C4-2B (cell line): Measurements from ENCODE around the gene CHPF2.
A peak's percentile ranks its signal among the peaks of the same experiment; 100 is the strongest.

Experiments
- H3K27ac ChIP-seq: fragments of 450-650 bp; 2 replicates; pipeline ENCODE4 v1.5.1; 2017
- ZFX ChIP-seq: fragments of 450-650 bp; IDR thresholded peaks from 2 replicates; pipeline ENCODE4 v1.6.1; 2017
- TF ChIP-seq, protein P1 (sequence below): fragments of 450-650 bp; conservative IDR thresholded peaks from 2 replicates; pipeline ENCODE4 v1.5.1; 2017; ENCODE audit warnings: mild to moderate bottlenecking

Gene CHPF2

DNA sequence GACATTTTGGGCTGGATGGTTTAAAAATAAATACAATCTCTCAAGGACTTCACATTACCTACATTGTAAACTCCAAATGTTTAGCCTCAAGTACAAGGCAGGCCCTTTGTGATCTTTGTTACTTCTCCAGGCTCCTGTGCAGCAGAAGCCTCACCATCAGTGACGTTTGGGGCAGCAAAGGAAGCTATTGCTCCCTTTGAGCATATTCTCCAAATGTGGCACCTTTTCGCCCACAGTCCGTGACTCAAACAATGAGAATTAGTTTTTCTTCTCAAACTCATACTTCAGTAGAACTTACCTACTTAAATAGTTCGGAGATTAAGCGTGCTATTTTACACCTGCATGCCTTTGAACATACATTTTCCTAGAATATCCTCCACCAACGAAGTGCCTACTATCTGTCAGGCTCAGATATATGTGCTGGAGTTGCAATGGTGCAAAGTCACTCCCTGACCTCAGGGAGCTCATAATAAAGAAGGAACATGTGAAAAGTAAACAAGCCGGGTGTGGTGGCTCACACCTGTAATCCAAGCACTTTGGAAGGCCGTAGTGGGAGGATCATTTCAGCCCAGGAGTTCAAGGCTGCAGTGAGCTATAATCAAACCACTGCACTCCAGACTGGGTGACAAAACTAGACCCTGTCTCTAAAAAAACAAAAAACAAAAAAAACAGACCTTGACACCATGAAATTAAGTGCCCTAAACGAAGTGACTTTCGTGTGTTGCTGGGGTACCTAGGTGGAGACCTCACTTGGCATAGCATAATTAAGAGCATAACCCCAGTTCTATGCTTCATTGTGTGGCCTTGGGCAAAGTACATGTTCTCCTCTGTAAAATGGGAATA lies 4.0 kb upstream of the CHPF2 start:
- peak overlapping the region; percentile 76; the same call in 1 of the 2 replicates for H3K27ac ChIP-seq
- TF ChIP-seq, protein P1, sequence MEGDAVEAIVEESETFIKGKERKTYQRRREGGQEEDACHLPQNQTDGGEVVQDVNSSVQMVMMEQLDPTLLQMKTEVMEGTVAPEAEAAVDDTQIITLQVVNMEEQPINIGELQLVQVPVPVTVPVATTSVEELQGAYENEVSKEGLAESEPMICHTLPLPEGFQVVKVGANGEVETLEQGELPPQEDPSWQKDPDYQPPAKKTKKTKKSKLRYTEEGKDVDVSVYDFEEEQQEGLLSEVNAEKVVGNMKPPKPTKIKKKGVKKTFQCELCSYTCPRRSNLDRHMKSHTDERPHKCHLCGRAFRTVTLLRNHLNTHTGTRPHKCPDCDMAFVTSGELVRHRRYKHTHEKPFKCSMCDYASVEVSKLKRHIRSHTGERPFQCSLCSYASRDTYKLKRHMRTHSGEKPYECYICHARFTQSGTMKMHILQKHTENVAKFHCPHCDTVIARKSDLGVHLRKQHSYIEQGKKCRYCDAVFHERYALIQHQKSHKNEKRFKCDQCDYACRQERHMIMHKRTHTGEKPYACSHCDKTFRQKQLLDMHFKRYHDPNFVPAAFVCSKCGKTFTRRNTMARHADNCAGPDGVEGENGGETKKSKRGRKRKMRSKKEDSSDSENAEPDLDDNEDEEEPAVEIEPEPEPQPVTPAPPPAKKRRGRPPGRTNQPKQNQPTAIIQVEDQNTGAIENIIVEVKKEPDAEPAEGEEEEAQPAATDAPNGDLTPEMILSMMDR, result no peak
- no peak for TF ChIP-seq ZFX

DNA sequence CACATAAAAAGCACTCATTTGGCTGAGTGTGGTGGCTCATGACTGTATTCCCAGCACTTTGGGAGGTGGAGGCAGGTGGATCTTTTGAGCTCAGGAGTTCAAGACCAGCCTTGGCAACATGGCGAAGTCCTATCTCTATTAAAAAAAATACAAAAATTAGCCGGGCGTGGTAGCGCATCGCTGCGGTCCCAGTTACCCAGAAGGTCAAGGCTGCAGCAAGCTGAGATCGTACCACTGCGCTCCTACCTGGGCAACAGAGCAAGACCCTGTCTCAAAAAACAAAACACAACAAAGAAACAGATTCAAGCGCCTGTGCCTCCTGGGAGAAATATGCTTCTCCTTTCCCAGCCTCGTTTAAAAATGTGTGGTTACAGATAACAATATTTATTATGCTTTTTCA lies 3.0 kb upstream of the CHPF2 start:
- TF ChIP-seq ZFX, result no peak
- TF ChIP-seq, protein P1, result no peak
- no peak overlapping the region for H3K27ac ChIP-seq

DNA sequence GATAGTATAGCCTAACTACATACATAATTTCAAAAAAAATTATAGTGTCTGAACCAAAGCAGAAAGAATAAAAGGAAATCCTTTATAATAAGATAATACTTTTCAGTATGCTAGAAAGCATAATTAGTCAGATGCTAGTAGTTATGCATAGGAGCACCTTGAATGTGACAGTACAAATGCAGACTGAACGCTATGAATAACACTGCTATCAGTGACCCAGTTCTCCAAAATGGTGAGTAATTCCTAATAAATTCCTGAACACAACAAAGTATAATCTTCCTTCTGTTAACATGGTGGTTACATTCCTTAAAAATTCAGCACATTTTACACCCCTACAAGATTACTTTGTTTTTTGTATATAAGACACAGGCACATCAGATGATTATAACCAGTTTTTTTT lies 1.2 kb upstream of the CHPF2 start:
- H3K27ac ChIP-seq, result no peak overlapping the region
- TF ChIP-seq ZFX, result no peak
- TF ChIP-seq, protein P1, result no peak

DNA sequence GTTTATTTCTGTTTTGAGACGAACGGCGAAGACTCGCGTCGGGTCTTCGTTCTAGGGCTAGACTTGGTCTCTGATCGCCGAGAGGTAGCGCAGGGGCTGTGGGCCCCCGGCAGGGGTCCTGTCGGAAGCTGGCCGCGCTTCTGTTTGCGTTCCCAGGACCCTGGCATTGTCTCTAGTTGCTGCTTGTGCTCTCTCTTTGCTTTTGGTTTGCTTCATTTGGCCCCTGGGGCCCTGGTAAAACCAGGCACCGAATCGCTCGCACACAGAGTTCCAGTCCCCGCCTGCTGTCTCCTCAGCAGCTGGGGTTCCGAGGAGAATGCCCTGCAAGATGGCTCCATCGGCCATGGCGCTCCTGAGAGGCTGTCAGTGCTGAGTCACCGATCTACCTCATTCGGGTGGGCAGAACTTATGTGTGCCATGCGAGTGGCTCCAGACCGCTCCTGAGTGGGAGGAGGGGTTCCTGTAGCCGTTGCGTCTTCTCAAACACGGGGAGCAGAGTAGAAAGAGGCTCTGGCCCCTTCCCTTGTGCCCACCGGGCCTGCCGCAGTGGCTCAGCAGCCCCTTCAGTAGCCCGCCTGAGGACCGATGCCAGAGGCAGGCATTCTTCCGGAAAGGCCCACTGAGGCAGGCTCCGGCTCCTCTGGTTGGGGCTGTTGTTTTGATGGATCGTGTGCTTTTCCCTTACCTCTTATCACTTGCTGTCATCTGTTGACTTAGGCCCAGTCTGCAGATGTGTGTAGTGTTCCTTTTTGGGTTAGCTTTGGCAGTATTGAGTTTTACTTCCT lies 826 bp downstream of the CHPF2 start:
- H3K27ac ChIP-seq, result peak overlapping the region; percentile 83
- 0 out of 2 replicates have a peak, but pooled peaks have one; percentile 65 for TF ChIP-seq ZFX
- TF ChIP-seq, protein P1, result no peak

DNA sequence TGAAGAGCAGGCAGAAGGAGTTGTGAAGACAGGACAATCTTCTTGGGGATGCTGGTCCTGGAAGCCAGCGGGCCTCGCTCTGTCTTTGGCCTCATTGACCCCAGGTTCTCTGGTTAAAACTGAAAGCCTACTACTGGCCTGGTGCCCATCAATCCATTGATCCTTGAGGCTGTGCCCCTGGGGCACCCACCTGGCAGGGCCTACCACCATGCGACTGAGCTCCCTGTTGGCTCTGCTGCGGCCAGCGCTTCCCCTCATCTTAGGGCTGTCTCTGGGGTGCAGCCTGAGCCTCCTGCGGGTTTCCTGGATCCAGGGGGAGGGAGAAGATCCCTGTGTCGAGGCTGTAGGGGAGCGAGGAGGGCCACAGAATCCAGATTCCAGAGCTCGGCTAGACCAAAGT lies 1.5 kb downstream of the CHPF2 start:
- peak overlapping the region; percentile 83; the same call in 1 of the 2 replicates for H3K27ac ChIP-seq
- no peak for TF ChIP-seq ZFX
- TF ChIP-seq, protein P1, result no peak

DNA sequence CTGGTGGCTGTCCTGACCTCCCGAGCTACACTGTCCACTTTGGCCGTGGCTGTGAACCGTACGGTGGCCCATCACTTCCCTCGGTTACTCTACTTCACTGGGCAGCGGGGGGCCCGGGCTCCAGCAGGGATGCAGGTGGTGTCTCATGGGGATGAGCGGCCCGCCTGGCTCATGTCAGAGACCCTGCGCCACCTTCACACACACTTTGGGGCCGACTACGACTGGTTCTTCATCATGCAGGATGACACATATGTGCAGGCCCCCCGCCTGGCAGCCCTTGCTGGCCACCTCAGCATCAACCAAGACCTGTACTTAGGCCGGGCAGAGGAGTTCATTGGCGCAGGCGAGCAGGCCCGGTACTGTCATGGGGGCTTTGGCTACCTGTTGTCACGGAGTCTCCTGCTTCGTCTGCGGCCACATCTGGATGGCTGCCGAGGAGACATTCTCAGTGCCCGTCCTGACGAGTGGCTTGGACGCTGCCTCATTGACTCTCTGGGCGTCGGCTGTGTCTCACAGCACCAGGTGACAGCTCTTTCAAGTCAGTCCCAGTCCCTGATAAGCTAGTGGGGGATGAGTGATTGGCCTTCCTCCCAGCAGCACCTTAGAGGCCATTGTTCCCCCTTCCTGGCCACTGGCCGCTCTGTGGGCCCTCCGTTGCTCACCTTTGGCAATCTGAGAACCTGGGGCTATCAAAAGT lies 3.0 kb downstream of the CHPF2 start:
- TF ChIP-seq, protein P1, result no peak
- TF ChIP-seq ZFX, result no peak
- H3K27ac ChIP-seq, result no peak overlapping the region
